Measurements from ENCODE around the gene COQ7.
A peak's percentile ranks its signal among the peaks of the same experiment; 100 is the strongest.

Gene COQ7

DNA sequence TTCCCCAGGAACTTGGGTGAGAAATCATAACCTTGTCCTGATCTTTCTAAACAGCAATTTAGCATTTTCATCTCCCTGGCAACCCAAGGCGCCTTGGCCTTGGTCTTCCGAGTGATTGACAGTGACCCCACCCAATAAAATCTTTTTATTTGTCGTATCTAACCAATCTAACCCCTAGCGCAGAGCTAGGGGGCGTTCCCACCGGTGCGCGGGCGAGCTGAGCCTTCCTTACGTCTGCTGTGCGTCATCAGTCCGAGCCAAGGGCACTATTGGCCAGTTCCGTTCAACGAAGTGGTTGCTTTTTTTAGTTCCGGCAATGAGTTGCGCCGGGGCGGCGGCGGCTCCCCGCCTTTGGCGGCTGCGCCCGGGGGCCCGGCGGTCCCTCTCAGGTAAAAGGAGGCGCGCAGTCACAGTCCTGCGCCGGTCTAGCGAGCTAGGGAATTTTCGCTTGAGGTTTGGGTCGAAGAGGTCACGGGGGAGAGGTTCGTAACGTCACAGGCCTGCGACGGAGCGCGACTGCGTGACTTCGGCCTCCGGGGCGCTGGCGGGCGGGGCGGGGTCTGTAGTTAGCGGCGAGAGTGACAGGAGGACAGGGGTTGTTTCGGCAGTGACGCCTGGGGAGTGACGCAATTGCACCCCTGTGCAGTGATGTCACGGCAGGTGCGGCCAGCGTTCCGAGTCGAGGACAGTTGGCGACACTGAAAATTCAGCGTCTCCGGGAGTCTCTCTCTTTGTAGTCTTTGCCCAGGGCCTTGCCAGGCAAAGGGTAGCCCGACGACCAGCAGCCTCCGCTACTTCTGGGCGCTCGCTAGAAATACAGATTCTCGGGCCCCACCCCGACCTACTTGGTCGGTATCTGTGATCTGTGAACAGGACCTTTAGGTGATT, at the start of gene COQ7:
Gene COQ7 (plus strand): TSS at position 266 of the 888 bp plus-strand sequence. CDS start 51 bp downstream, at position 317.
- peak; percentile 96 for FAIRE-seq

DNA sequence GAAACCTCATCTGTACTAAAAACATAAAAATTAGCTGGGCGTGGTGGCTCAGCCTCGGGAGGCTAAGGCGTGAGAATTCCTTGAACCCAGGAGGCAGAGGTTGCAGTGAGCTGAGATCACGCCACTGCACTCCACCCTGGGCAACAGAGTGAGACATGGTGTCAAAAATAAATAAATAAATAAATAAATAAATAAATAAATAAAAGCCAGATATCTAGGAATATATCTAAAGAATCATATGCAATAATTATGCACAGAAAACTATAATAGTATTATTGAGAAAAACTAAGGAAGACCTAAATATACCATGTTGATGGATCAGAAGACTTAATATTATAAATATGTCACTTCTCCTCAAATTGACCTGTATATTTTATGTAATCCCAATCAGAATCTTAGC, 46.7 kb upstream of the COQ7 start:
- FAIRE-seq, result no peak

DNA sequence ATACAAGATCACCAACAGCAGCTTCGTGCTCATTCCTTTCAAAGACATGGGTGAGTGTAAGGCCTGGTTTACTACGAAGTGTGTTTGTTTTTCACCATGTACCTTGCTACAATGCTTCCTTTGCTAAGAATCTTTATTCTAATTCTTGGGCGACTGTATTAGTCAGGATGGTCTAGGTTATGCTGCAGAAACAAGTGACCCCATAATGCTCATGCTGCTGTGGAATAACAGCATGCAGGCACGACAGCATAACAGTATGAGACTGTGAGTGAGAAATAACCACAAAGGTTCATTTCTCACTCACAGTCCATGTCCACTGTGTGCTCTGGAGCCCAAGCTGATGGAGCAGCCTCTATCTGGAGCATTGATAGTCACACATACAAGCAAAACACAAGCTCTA, 45.7 kb upstream of the COQ7 start:
- no peak for FAIRE-seq

DNA sequence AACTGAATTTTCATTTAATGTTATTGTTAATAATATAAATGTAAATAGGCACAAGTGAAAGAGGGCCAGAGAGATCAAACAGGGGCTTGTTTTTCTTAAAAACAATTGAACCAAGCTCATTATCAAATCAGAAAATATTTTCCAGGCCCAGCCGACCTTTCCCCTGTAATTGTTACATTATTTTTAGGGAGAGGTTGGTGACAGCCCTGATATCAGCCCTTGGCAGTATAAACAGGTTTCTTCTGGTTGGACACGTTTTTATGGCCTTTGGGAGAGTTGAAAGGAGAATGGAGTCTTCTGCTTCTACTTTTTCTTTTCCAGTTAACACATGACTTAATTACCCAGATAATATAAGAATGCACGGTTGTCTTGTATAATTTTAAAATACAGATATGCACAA, 40.0 kb upstream of the COQ7 start:
- no peak for FAIRE-seq

DNA sequence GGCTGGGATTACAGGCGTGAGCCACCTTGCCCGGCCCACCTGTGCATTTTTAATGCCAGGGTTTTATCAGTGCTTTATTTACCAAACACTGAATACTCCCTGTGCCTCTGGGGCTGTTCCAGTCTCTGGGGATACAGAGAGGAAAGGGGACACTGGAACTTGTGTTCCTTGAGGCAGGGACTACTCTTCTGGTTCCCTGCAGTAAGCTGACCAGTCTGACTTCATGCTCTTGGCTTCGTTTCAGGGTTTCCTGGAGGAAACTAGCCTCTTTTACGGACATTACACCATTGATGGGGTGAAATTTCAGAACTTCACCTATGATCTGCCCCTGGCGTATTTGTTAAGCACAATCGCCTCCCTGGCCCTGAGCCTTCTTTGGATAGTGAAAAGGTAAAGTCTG, 37.4 kb upstream of the COQ7 start:
- no peak for FAIRE-seq

DNA sequence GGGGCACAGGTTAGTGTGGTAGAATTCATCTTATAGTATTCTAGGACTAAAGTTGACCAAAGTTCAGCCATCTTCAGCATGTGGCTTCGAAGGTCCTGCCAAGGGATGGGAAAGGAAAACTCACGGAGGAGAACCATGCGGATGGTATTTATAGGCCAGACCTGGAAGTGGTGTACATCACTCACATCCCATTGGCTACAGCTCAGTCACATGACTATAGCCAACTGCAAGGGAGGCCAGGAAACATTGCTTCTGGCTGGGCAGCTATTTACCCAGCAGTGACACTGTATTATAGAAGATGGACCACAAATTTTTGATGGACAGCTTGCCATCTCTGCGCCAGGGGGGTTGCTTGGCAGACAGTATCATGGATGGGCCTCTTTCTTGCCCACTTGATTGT, 35.7 kb upstream of the COQ7 start:
- no peak for FAIRE-seq

DNA sequence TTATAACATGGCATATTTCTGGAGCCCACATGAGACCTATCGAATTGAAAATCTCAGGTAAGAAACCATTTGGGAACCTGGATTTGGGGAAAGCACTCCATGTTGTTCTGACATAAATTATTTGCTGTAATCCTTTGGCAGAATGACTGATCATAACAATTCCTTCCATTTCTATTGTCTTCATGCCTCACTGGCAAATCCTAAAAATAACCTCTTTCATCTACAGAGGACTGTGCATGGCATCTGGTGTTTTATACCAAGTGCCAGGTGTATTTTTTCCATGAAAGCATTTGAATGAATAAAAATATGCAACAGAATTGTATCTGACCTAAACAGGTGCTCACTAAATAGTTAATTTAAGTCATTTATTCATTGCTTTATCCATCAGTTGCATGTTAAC, 33.7 kb upstream of the COQ7 start:
- FAIRE-seq, result no peak

DNA sequence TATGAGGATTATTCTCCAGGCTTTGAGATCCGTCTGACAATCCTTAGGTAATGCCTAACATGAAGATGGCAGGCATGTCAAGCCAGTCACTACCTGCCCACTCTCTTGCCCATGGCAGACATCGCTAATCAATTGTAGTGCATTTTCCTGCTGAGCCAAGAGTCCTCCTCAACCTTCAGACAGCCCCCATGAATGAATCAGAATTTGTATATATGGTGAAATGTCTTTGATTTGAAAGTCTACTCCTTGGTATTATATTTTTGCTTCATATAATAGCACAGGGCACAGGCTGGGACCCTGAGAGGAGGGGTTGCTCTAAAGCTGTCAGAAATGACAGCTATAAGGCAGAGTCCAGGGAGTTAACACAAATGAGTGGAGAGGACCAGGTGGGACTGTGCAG, 27.0 kb upstream of the COQ7 start:
- no peak for FAIRE-seq

DNA sequence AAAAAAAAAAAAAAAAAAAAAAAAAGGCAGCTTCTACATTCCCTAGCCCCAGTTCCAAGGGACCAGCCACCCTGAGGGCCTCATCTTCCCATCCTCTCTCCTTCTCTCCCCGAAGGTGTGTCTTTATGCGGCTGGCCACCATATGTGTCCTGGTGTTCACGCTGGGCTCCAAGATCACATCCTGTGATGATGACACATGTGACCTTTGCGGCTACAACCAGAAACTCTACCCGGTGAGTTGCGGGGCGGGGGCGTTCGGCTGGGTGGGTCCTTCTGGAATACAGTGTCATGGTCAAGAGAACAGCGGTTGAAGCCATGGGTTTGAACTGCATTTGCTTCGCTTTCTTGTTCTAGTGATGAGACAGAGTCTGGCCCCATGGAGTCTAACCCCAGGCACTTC, 22.6 kb upstream of the COQ7 start:
- FAIRE-seq, result no peak

DNA sequence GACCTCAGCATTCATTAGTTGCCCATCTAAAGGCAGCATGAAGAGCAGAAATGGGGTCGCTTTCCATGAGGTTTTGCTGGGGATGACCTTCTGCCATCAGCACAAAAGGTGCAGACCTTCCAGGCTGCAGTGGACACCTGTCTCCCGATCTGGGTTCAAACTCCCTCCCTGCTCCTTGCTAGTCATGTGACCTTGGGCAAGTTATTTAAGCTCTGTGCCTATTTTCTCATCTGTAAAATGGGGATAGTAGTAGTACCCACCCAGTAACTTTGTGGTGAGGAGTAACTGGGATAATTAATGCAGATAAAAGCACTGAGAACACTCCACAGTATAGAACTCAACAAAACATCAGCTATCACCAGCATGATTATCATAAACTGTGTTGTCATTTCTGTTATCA, 21.4 kb upstream of the COQ7 start:
- no peak for FAIRE-seq

DNA sequence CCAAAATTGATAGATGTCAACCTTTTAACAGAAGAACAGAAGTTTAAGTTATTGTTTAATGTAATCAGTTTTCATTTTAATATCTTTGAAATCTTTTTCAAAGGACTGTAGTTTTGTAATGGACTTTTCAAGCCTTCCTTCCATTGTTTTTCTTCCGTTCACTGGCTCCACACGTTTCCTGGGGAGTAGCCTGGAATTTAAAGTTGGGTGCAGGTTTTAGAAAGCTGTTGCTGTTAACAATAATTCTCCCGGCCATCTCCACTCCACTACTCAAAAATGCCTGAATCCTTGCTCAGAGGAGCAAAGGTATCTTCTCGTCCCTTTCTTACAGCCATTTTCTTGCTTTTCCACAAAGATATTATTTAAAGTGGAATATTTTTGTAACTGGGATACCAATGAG, 4.7 kb upstream of the COQ7 start:
- FAIRE-seq, result no peak

DNA sequence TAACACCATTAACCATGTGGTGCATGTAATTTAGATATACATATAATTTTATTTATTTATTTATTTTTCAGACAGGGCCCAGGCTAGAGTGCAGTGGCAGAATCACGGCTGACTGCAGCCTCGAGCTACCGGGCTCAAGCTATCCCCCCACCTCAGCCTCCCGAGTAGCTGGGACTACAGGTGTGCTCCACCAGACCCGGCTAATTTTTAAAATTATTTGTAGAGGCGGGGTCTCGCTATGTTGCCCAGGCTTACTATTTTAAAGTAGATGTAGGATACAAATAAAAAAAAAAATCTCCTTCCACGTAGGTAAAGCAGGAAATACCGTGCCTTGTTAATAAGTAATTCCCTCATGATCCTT, 446 bp upstream of the COQ7 start:
- FAIRE-seq, result no peak

DNA sequence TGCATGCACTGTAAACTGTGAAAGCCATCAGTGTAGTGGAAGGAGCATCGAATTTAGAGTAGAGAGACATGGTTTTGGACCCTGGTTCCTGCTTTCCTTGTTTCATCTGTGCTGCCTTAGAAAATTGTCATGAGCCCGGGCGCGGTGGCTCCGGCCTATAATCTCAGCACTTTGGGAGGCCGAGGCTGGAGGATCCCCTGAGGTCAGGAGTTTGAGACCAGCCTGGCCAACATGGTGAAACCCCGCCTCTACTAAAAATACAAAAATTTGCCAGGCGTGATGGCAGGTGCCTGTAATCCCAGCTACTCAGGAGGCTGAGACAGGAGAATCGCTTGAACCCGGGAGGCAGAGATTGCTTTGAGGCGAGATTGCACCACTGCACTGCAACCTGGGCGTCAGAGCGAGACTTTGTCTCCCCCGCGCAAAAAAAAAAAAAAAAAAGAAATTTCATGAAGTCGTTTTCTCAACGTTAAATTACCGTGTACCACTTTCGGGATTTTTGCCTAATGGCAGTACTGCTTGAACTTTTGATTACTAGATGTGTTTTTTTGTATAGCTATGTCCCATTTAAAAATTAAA, 912 bp downstream of the COQ7 start:
- no peak for FAIRE-seq

DNA sequence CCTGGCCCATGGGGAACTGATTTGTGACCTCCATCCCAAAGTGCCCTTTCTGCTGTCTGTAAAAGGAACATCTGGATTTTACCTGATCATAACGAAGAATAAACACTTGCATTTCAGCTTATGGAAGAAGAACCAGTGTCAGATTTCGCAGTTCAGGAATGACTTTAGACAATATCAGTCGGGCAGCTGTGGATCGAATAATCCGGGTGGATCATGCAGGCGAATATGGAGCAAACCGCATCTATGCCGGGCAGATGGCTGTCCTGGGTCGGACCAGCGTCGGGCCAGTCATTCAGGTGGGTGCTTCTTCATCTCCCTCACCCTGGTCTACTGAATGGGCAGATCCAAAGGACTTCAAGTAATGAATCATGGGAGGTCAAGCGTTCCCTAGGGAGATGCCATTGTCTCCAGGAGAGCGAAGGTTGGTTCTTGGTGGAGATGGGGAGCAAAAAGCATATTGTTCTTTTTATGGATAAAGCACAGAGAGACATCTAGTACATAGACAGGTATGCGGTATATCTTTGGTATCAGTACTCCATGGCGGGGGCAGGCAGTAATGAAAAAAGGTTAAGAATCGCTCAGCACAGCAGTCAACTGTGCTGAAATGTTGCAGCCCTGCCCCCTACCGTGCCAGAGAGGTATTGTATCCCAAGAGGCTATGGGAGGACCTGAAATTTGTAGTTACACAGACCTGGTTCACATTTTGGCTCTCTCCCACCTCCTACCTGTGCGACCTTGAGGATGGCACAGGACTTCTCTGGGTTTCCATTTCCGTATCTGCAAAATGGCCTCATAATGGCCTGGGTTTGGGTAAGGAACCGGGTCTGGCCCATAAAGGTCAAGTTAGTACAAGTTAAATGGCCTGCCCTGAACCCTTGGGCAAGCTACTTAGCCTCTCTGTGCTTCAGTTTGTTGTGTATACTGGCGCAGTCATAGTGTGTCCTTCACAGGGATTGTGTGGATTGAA, 4.7 kb downstream of the COQ7 start:
- FAIRE-seq, result no peak

DNA sequence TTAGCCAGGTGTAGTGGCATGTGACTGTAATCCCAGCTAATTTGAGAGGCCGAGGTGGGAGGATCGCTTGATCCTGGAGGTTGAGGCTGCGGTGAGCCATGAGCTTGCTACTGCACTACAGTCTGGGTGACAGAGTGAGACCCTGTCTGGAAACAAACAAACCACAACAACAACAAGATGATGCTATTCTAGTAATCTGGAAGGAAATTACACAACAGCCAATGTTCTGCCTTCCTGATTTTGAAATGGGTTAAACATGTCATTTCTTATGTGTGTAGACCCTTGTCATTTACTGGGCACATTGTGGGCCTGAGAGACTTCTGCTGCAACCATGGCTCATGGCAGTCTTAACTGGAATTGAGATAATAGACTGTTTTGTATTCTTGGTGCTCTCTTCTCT, 5.9 kb downstream of the COQ7 start:
- FAIRE-seq, result no peak

DNA sequence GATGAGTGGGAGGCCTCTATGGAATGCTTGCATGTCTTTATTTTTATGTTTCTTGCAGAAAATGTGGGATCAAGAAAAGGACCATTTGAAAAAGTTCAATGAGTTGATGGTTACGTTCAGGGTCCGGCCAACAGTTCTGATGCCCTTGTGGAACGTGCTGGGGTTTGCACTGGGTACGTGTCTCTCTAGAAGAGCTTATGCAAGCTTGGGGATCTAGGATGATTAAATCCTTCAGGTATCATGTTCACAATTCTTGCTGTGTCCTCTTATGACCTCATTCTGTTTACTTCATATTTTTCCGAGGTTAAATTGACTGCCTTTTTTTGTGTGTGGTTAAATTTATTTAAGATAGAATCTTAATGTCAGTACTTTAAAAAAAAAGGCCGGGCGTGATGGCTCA, 6.4 kb downstream of the COQ7 start:
- no peak for FAIRE-seq

DNA sequence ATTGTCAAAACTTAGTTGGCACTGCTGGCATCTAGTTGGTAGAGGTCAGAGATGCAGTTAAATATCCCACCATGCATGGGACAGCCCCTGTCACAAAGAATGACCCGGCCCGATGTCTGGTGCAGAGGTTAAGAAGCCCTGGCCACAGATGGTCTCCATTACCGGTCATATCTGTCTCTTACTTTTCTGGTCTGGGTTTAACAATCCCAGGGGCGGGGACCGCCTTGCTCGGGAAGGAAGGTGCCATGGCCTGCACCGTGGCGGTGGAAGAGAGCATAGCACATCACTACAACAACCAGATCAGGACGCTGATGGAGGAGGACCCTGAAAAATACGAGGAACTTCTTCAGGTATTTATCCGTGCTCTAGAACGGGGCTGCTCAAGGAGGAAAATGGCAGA, 8.1 kb downstream of the COQ7 start:
- no peak for FAIRE-seq

DNA sequence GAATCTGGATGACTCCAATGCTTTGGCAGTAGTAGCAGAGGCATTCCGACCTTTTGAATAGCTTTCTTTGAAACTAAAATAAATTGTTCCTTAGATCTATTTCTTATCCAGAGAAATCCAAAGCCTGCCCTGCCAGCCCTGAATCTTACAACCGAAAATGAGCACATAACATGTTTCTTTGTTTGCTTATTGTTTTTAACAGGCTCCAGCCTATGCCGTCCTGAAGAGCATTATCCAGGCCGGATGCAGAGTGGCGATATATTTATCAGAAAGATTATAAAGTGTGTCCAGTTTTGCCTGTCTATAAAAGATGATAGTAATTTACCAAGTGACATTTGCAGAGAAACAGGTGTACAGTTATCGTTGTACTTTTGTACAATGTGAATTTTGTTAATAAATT, 10.5 kb downstream of the COQ7 start:
- FAIRE-seq, result no peak

DNA sequence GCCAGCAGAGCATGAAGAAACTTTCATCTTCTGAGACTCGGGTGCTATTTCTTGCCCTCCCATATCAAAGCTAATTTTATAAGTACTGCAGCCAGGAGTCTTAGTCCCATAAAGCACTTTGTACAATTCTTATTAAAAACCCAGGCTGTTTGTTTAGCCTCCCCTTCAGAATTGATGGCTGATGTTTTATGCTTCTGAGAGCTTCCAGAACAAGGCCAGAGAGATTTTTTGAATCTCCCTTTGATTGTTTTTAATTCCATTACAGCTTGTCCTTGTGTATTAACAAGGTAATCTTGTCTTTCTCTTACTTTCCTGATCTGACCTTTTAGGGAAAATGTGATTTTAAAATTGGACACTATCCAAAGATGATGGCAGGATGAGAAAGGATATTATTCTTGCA, 16.3 kb downstream of the COQ7 start:
- FAIRE-seq, result no peak

DNA sequence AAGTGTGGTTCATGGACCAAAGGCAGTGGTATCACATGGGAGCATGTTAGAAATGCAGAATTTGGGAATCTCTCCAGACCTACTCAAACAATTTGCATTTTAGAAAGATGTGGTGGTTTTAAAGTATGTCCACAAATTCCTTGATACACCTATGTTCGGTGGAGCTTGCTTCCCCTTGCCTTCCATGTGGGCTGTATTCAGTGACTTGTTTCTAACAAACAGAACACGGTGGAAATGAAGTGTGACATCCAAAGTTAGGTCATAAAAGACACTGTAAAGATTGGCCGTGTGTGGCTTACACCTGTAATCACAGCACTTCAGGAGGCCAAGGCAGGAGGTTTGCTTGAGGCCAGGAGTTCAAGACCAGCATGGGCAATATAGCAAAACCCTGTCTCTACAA, 16.7 kb downstream of the COQ7 start:
- no peak for FAIRE-seq

DNA sequence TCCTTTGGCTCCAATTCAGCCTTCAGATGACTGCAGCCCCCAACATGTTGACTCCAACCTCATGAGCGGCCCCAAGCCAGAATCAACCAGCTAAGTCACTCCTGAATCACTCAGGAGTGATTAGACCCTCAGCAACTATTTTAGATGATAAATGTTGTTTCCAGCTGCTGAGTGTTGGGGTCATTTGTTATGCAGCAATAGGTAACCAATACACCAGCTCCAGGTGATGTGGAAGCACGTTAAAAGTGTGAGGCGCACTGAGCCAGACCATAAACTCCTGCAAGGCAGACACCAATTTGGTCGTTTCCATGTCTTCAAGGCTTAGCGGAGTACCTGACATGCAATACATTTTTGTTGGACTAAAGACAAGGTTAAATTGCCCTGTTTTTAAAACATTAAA, 17.5 kb downstream of the COQ7 start:
- FAIRE-seq, result no peak

DNA sequence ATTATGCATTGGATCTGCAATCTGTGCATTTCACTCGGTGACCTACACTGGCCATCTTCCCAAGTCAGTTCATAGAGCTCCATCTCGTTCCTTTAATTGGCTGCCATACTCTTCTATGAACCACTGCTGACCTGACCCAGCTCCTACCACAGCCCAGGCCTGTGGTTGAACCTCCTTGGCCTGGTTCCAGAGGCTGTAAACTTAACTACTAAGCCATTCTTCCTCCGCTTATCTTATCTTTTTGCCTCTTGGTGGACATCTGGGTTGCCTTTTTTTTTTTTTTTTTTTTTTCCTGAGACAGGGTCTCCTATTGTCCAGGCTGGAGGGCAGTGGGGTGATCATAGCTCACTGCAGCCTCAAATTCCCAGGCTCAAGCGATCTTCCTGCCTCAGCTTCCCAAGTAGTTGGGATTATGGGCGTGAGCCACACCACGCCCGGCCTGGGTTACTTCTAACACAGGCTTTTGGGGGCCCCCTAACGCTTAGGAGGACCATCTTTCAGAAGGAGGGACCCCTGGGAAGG, 18.3 kb downstream of the COQ7 start:
- FAIRE-seq, result no peak
